ENCODE results near the gene EOMES. TPM values are rescaled to one million over a fixed set of nuclear protein-coding genes. Genes with fewer than 3 reads are reported as not detected.

EOMES gene
- total and polyA plus RNA-seq, 2 of the 8 experiments (the other 6 are each of a cell fraction or from before 2014, with no cell fraction given), result 0.09 to 0.47 TPM

DNA sequence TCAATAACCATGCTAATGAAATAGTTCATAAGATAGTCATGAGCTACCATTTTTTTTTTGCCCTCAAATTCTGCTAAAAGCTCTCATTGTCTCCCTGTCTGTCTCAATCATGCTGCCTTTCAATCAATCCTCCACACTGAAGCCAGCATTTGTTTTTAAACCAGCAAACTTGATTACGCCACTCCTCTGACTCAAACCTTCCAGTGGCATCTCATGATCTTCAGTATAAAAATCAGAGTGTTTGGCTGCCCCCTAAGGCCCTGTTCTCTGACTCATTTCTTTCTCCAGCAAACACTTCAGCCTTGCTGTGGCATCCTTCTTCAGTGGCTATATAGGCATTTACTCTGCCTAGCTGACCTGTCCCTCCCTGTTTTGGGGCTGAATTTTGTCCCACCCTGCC lies 36.0 kb upstream of the EOMES start (continued):
- TF ChIP-seq, protein P1, sequence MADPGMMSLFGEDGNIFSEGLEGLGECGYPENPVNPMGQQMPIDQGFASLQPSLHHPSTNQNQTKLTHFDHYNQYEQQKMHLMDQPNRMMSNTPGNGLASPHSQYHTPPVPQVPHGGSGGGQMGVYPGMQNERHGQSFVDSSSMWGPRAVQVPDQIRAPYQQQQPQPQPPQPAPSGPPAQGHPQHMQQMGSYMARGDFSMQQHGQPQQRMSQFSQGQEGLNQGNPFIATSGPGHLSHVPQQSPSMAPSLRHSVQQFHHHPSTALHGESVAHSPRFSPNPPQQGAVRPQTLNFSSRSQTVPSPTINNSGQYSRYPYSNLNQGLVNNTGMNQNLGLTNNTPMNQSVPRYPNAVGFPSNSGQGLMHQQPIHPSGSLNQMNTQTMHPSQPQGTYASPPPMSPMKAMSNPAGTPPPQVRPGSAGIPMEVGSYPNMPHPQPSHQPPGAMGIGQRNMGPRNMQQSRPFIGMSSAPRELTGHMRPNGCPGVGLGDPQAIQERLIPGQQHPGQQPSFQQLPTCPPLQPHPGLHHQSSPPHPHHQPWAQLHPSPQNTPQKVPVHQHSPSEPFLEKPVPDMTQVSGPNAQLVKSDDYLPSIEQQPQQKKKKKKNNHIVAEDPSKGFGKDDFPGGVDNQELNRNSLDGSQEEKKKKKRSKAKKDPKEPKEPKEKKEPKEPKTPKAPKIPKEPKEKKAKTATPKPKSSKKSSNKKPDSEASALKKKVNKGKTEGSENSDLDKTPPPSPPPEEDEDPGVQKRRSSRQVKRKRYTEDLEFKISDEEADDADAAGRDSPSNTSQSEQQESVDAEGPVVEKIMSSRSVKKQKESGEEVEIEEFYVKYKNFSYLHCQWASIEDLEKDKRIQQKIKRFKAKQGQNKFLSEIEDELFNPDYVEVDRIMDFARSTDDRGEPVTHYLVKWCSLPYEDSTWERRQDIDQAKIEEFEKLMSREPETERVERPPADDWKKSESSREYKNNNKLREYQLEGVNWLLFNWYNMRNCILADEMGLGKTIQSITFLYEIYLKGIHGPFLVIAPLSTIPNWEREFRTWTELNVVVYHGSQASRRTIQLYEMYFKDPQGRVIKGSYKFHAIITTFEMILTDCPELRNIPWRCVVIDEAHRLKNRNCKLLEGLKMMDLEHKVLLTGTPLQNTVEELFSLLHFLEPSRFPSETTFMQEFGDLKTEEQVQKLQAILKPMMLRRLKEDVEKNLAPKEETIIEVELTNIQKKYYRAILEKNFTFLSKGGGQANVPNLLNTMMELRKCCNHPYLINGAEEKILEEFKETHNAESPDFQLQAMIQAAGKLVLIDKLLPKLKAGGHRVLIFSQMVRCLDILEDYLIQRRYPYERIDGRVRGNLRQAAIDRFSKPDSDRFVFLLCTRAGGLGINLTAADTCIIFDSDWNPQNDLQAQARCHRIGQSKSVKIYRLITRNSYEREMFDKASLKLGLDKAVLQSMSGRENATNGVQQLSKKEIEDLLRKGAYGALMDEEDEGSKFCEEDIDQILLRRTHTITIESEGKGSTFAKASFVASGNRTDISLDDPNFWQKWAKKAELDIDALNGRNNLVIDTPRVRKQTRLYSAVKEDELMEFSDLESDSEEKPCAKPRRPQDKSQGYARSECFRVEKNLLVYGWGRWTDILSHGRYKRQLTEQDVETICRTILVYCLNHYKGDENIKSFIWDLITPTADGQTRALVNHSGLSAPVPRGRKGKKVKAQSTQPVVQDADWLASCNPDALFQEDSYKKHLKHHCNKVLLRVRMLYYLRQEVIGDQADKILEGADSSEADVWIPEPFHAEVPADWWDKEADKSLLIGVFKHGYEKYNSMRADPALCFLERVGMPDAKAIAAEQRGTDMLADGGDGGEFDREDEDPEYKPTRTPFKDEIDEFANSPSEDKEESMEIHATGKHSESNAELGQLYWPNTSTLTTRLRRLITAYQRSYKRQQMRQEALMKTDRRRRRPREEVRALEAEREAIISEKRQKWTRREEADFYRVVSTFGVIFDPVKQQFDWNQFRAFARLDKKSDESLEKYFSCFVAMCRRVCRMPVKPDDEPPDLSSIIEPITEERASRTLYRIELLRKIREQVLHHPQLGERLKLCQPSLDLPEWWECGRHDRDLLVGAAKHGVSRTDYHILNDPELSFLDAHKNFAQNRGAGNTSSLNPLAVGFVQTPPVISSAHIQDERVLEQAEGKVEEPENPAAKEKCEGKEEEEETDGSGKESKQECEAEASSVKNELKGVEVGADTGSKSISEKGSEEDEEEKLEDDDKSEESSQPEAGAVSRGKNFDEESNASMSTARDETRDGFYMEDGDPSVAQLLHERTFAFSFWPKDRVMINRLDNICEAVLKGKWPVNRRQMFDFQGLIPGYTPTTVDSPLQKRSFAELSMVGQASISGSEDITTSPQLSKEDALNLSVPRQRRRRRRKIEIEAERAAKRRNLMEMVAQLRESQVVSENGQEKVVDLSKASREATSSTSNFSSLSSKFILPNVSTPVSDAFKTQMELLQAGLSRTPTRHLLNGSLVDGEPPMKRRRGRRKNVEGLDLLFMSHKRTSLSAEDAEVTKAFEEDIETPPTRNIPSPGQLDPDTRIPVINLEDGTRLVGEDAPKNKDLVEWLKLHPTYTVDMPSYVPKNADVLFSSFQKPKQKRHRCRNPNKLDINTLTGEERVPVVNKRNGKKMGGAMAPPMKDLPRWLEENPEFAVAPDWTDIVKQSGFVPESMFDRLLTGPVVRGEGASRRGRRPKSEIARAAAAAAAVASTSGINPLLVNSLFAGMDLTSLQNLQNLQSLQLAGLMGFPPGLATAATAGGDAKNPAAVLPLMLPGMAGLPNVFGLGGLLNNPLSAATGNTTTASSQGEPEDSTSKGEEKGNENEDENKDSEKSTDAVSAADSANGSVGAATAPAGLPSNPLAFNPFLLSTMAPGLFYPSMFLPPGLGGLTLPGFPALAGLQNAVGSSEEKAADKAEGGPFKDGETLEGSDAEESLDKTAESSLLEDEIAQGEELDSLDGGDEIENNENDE (IDR thresholded peaks at IDR 0.05; ENCODE audit: insufficient replicate concordance, low read length), result no peak
- TF ChIP-seq SIN3A (conservative IDR thresholded peaks at IDR 0.05 in 1 of 2, IDR thresholded peaks at IDR 0.05 in 1 of 2; ENCODE audit: low read depth in 1 of 2, low read length in 2 of 2), result no peak

Data from H1 (cell line).